GM10266 (cell line): Measurements from ENCODE around the gene ZMYND10.

Experiments
- DNase-seq: peaks from one replicate; pipeline ENCODE4 v3.0.0; 2012; ENCODE audit errors: extremely low spot score
- CTCF ChIP-seq: IDR thresholded peaks from 2 replicates; pipeline ENCODE4 v1.5.1; 2012; ENCODE audit warnings: mild to moderate bottlenecking, low read depth; ENCODE audit not compliant: control insufficient read depth, insufficient read depth; ENCODE audit errors: missing control alignments

The ZMYND10 gene

GRCh38 chr3:50345008-50345407 is 524 bp downstream of the ZMYND10 start:
- no peak for TF ChIP-seq CTCF
- DNase-seq = no peak

GRCh38 chr3:50342813-50343633 is 2.5 kb downstream of the ZMYND10 start:
- no peak for TF ChIP-seq CTCF
- no peak for DNase-seq

GRCh38 chr3:50341996-50342650 is 3.4 kb downstream of the ZMYND10 start:
- no peak for TF ChIP-seq CTCF
- no peak for DNase-seq

DNA sequence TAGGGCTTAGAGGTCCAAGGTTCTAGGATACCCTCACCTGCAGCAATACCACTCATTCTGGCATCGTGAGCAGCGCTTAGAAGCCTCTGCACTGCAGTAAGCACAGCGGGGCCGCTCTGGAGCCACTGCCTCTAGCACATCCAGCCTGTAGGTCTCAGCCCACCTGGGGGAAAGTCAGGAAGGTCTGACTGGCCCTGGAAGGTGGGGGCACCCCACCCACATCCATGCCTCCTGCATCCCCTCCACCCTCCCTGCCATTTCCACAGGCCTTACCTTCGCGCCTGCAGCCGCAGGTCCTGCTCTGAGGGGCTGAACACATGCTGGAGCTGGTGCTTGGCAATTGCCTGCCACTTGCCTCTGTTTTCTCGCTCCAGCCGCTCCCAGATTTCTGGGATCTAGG is 4.0 kb downstream of the ZMYND10 start:
- TF ChIP-seq CTCF = no peak

GRCh38 chr3:50340448-50341329 is 4.8 kb downstream of the ZMYND10 start, which contains the start of gene RASSF1:
Gene RASSF1, minus strand, starts transcription at chr3:50340836. Its CDS starts 31 bp downstream, at chr3:50340805.
- no peak for TF ChIP-seq CTCF
- peak; percentile 80 for DNase-seq

More for the DNA sequence above, 4.0 kb downstream of the ZMYND10 start:
- no peak for DNase-seq

GRCh38 chr3:50340147-50340447 is 5.4 kb downstream of the ZMYND10 start:
- TF ChIP-seq CTCF = no peak
- DNase-seq = no peak
